ENCODE data around the gene RUNDC1. TPM values are rescaled to one million over a fixed set of nuclear protein-coding genes. Genes with fewer than 3 reads are reported as not detected.

RUNDC1 gene
- total and polyA plus RNA-seq, 2 donors (not counting 1 experiment from before 2014, with no cell fraction given), result 8.0 to 8.8 TPM

GRCh38 chr17:43021741-43022512 lies 41.6 kb downstream of the RUNDC1 start, which contains the start of gene VAT1:
VAT1 (minus strand) TSS chr17:43022385; CDS start chr17:43022322, 63 bp downstream.
- Histone ChIP-seq H3K4me1 (ENCODE audit: control insufficient read depth, extremely low read depth, insufficient read depth, low read length) (peaks cover 17% of the 10 kb centered on the region), H2AFZ (ENCODE audit: low read length) (peak within 1 kb of the TSS; percentile 70), H3K4me2 (ENCODE audit: extremely low read depth, insufficient read depth, low read length) (peak within 1 kb of the TSS; percentile 80), H3K9ac (ENCODE audit: insufficient read depth, low read length) (peak within 1 kb of the TSS; percentile 71), H4K20me1 (ENCODE audit: control insufficient read depth, extremely low read depth, insufficient read depth, low read length) (no peaks in the 10 kb centered on the region), H3K36me3 (ENCODE audit: control insufficient read depth, insufficient read depth, low read length) (peaks cover 9% of the 10 kb centered on the region), H3K4me3 (replicated peaks in 1 of 4; ENCODE audit: control extremely low read depth in 1 of 4, insufficient read depth in 1 of 4, low read depth in 3 of 4, low read length in 4 of 4) (peak within 1 kb of the TSS; percentile 74 to 96 (median 78)), H3K27me3 (ENCODE audit: control insufficient read depth, insufficient read depth, low read length) (no peaks in the 10 kb centered on the region), H3K27ac (ENCODE audit: insufficient read depth, low read length) (peak within 1 kb of the TSS; percentile 81), H3K79me2 (ENCODE audit: control insufficient read depth, insufficient read depth, low read length) (peaks cover 33% of the 10 kb centered on the region), H3K9me3 (ENCODE audit: control insufficient read depth, insufficient read depth, low read depth, low read length) (no peaks in the 10 kb centered on the region)
- DNase-seq (ENCODE audit: low read depth in 2 of 2), result peak; percentile 63 to 74
- TF ChIP-seq EZH2 (IDR thresholded peaks at IDR 0.05; ENCODE audit: low read length, missing control alignments) (no peak), CTCF (conservative IDR thresholded peaks at IDR 0.05 in 1 of 2, IDR thresholded peaks at IDR 0.05 in 1 of 2; ENCODE audit: low read depth in 1 of 2, low read length in 2 of 2) (no peak)

- H3K9me3 ChIP-seq (ENCODE audit: control insufficient read depth, insufficient read depth, low read depth, low read length), result no peaks in the 10 kb centered on the region
- H3K4me1 ChIP-seq (ENCODE audit: control insufficient read depth, extremely low read depth, insufficient read depth, low read length), result peaks cover 13% of the 10 kb centered on the region
- no peak for TF ChIP-seq EZH2 (IDR thresholded peaks at IDR 0.05; ENCODE audit: low read length, missing control alignments)
- peak; percentile 81 to 92 for TF ChIP-seq CTCF (conservative IDR thresholded peaks at IDR 0.05 in 1 of 2, IDR thresholded peaks at IDR 0.05 in 1 of 2; ENCODE audit: low read depth in 1 of 2, low read length in 2 of 2)
- H2AFZ ChIP-seq (ENCODE audit: low read length), result peak within 1 kb of the TSS; percentile 91
- no peaks in the 10 kb centered on the region for H3K27me3 ChIP-seq (ENCODE audit: control insufficient read depth, insufficient read depth, low read length)
- no peaks in the 10 kb centered on the region for H3K36me3 ChIP-seq (ENCODE audit: control insufficient read depth, insufficient read depth, low read length)
- peak within 1 kb of the TSS; percentile 43 for H3K27ac ChIP-seq (ENCODE audit: insufficient read depth, low read length)
- no peaks in the 10 kb centered on the region for H4K20me1 ChIP-seq (ENCODE audit: control insufficient read depth, extremely low read depth, insufficient read depth, low read length)
- DNase-seq (ENCODE audit: low read depth in 2 of 2), result peak; percentile 93 to 95
- peak within 1 kb of the TSS; percentile 59 to 76 (median 68) for H3K4me3 ChIP-seq (replicated peaks in 1 of 4; ENCODE audit: control extremely low read depth in 1 of 4, insufficient read depth in 1 of 4, low read depth in 3 of 4, low read length in 4 of 4)
- peaks cover 20% of the 10 kb centered on the region for H3K79me2 ChIP-seq (ENCODE audit: control insufficient read depth, insufficient read depth, low read length)
- peak within 1 kb of the TSS; percentile 58 for H3K9ac ChIP-seq (ENCODE audit: insufficient read depth, low read length)
- H3K4me2 ChIP-seq (ENCODE audit: extremely low read depth, insufficient read depth, low read length), result peak within 1 kb of the TSS; percentile 100
Measured at GRCh38 chr17:43024407-43025289, 44.3 kb downstream of the RUNDC1 start, which contains the start of gene RND2. RND2 (plus strand) TSS chr17:43025231; CDS start chr17:43025348, 117 bp downstream.

GRCh38 chr17:43025290-43025657 lies 44.9 kb downstream of the RUNDC1 start:
- H3K4me3 ChIP-seq (replicated peaks in 1 of 4; ENCODE audit: control extremely low read depth in 1 of 4, insufficient read depth in 1 of 4, low read depth in 3 of 4, low read length in 4 of 4), result peak overlapping the region in 1 of 4 experiments; percentile 42
- no peaks in the 10 kb centered on the region for H4K20me1 ChIP-seq (ENCODE audit: control insufficient read depth, extremely low read depth, insufficient read depth, low read length)
- H3K79me2 ChIP-seq (ENCODE audit: control insufficient read depth, insufficient read depth, low read length), result peaks cover 15% of the 10 kb centered on the region
- TF ChIP-seq EZH2 (IDR thresholded peaks at IDR 0.05; ENCODE audit: low read length, missing control alignments), result peak; percentile 57
- TF ChIP-seq CTCF (conservative IDR thresholded peaks at IDR 0.05 in 1 of 2, IDR thresholded peaks at IDR 0.05 in 1 of 2; ENCODE audit: low read depth in 1 of 2, low read length in 2 of 2), result no peak
- H3K27ac ChIP-seq (ENCODE audit: insufficient read depth, low read length), result no peak overlapping the region
- no peaks in the 10 kb centered on the region for H3K9me3 ChIP-seq (ENCODE audit: control insufficient read depth, insufficient read depth, low read depth, low read length)
- no peak overlapping the region for H3K9ac ChIP-seq (ENCODE audit: insufficient read depth, low read length)
- no peaks in the 10 kb centered on the region for H3K27me3 ChIP-seq (ENCODE audit: control insufficient read depth, insufficient read depth, low read length)
- no peak overlapping the region for H2AFZ ChIP-seq (ENCODE audit: low read length)
- peaks cover 8% of the 10 kb centered on the region for H3K4me1 ChIP-seq (ENCODE audit: control insufficient read depth, extremely low read depth, insufficient read depth, low read length)
- no peak for DNase-seq (ENCODE audit: low read depth in 2 of 2)
- peak overlapping the region; percentile 64 for H3K4me2 ChIP-seq (ENCODE audit: extremely low read depth, insufficient read depth, low read length)
- no peaks in the 10 kb centered on the region for H3K36me3 ChIP-seq (ENCODE audit: control insufficient read depth, insufficient read depth, low read length)
